DOHH2 (cell line): Measurements from ENCODE around the gene EEFSEC.

Source experiments
- H3F3A ChIP-seq: fragments of 200-600 bp; sonication (generic), shearing (Covaris generic); 2 replicates; pipeline ENCODE4 v1.6.0; 2016; ENCODE audit warnings: antibody characterized with exemption, mild to moderate bottlenecking; ENCODE audit not compliant: control insufficient read depth, insufficient read depth
- H3K27ac ChIP-seq: fragments of 200-600 bp; sonication (generic); 2 replicates; pipeline ENCODE4 v1.5.1; 2014; ENCODE audit warnings: low read depth, mild to moderate bottlenecking, low read length, moderate library complexity
- H3K27me3 ChIP-seq: fragments of 200-600 bp; sonication (generic); 2 replicates; pipeline ENCODE4 v1.6.1; 2014; ENCODE audit warnings: mild to moderate bottlenecking, low read length, mixed read lengths; ENCODE audit not compliant: control insufficient read depth
- H3K36me3 ChIP-seq: fragments of 200-600 bp; sonication (generic); 2 replicates; pipeline ENCODE4 v1.6.1; 2014; ENCODE audit warnings: mild to moderate bottlenecking, low read length, moderate library complexity, mixed read lengths; ENCODE audit not compliant: control insufficient read depth
- H3K4me1 ChIP-seq: fragments of 200-600 bp; sonication (generic); 2 replicates; pipeline ENCODE4 v1.6.1; 2014; ENCODE audit warnings: mild to moderate bottlenecking, low read length, mixed read lengths; ENCODE audit not compliant: control insufficient read depth
- H3K4me2 ChIP-seq: fragments of 200-600 bp; sonication (generic); 2 replicates; pipeline ENCODE4 v1.6.0; 2014; ENCODE audit warnings: mild to moderate bottlenecking, low read length, moderate library complexity
- H3K4me3 ChIP-seq: fragments of 200-600 bp; sonication (generic); 2 replicates; pipeline ENCODE4 v1.5.1; 2014; ENCODE audit warnings: mild to moderate bottlenecking, low read length, mixed read lengths
- H3K79me2 ChIP-seq: fragments of 200-600 bp; sonication (generic); 2 replicates; pipeline ENCODE4 v1.6.1; 2014; ENCODE audit warnings: mild to moderate bottlenecking, low read length, mixed read lengths; ENCODE audit not compliant: control insufficient read depth
- H3K9me2 ChIP-seq: fragments of 200-600 bp; sonication (generic); replicated peaks from 2 replicates; pipeline ENCODE4 v1.6.1; 2014; ENCODE audit warnings: mild to moderate bottlenecking, low read length, mixed read lengths; ENCODE audit not compliant: control insufficient read depth
- H3K9me3 ChIP-seq: fragments of 200-600 bp; sonication (generic); 2 replicates; pipeline ENCODE4 v1.6.1; 2014; ENCODE audit warnings: antibody characterized with exemption, low read length, mixed read lengths; ENCODE audit not compliant: control insufficient read depth, insufficient read depth
- H4K20me1 ChIP-seq: fragments of 200-600 bp; sonication (generic); 2 replicates; pipeline ENCODE4 v1.6.0; 2014; ENCODE audit warnings: low read depth, mild to moderate bottlenecking, antibody characterized with exemption, low read length, moderate library complexity; ENCODE audit not compliant: control insufficient read depth, insufficient read depth
- EZH2phosphoT487 ChIP-seq: fragments of 200-600 bp; sonication (generic); IDR thresholded peaks from 2 replicates; pipeline ENCODE4 v1.6.1; 2017; ENCODE audit warnings: borderline replicate concordance, mild to moderate bottlenecking, antibody characterized with exemption, low read length, moderate library complexity, mixed read lengths
- TF ChIP-seq, protein P1 (sequence below): fragments of 200-600 bp; sonication (generic); IDR thresholded peaks from one replicate; pipeline ENCODE4 v1.5.1; 2014; ENCODE audit warnings: antibody characterized with exemption, mild to moderate bottlenecking, low read depth, low read length; ENCODE audit not compliant: poor library complexity, severe bottlenecking

EEFSEC gene

DNA sequence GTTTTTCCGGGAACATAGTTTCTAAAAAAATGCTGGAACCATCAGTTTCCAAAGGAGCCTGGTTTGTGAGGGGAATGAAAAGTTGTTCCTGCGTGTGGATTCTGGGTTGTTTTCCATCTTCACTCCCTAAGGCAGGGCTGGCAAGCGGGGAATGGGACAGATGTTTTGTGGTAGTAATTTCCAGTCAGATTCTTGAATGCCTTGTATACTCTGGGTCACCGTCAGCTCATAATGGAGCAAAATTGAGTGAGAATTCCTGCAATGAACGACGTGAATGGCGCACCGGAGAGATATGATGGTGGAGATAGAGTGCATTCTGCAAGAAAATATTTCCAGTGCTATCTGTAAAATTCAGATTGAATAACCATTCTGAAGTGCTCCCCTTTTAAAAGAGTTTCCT, 19.9 kb downstream of the EEFSEC start:
- Histone ChIP-seq H3K4me3 (no peak overlapping the region), H3K36me3 (no peaks in the 10 kb centered on the region), H4K20me1 (peaks cover 15% of the 10 kb centered on the region; the same call in 1 of the 2 replicates), H3K27ac (no peak overlapping the region), H3K79me2 (peaks cover 63% of the 10 kb centered on the region), H3K9me2 (no peaks in the 10 kb centered on the region), H3K27me3 (no peaks in the 10 kb centered on the region), H3K4me2 (no peak overlapping the region), H3F3A (no peaks in the 10 kb centered on the region), H3K4me1 (peaks cover 23% of the 10 kb centered on the region), H3K9me3 (no peaks in the 10 kb centered on the region)
- TF ChIP-seq, protein P1, sequence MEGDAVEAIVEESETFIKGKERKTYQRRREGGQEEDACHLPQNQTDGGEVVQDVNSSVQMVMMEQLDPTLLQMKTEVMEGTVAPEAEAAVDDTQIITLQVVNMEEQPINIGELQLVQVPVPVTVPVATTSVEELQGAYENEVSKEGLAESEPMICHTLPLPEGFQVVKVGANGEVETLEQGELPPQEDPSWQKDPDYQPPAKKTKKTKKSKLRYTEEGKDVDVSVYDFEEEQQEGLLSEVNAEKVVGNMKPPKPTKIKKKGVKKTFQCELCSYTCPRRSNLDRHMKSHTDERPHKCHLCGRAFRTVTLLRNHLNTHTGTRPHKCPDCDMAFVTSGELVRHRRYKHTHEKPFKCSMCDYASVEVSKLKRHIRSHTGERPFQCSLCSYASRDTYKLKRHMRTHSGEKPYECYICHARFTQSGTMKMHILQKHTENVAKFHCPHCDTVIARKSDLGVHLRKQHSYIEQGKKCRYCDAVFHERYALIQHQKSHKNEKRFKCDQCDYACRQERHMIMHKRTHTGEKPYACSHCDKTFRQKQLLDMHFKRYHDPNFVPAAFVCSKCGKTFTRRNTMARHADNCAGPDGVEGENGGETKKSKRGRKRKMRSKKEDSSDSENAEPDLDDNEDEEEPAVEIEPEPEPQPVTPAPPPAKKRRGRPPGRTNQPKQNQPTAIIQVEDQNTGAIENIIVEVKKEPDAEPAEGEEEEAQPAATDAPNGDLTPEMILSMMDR = no peak
- no peak for TF ChIP-seq EZH2phosphoT487

DNA sequence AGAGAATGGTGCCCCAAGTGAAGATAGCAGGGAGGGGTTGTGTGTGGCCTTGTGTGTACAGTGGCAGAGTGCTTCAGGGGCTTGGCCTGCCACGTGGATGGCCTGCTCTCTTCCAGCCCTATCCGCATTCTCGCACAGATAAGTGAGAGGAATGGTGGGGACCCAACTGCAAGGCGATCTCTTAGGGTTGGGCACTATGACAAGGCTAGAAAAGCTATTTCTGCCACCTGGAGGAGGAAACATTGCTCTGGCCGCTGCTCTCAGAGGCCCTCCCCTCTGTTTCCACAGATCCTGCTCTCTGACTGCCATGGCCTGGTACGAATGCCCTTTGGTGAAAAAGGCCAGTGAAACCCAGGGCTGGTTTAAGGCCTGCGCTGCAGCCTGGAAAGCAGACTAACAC, 20.6 kb downstream of the EEFSEC start:
- Histone ChIP-seq H4K20me1 (peaks cover 15% of the 10 kb centered on the region; the same call in 1 of the 2 replicates), H3K4me3 (no peak overlapping the region), H3K4me1 (peaks cover 25% of the 10 kb centered on the region), H3K36me3 (no peaks in the 10 kb centered on the region), H3K27me3 (no peaks in the 10 kb centered on the region), H3K9me3 (no peaks in the 10 kb centered on the region), H3K79me2 (peaks cover 64% of the 10 kb centered on the region), H3K9me2 (no peaks in the 10 kb centered on the region), H3F3A (no peaks in the 10 kb centered on the region), H3K27ac (no peak overlapping the region), H3K4me2 (no peak overlapping the region)
- no peak for TF ChIP-seq EZH2phosphoT487
- TF ChIP-seq, protein P1 = no peak

DNA sequence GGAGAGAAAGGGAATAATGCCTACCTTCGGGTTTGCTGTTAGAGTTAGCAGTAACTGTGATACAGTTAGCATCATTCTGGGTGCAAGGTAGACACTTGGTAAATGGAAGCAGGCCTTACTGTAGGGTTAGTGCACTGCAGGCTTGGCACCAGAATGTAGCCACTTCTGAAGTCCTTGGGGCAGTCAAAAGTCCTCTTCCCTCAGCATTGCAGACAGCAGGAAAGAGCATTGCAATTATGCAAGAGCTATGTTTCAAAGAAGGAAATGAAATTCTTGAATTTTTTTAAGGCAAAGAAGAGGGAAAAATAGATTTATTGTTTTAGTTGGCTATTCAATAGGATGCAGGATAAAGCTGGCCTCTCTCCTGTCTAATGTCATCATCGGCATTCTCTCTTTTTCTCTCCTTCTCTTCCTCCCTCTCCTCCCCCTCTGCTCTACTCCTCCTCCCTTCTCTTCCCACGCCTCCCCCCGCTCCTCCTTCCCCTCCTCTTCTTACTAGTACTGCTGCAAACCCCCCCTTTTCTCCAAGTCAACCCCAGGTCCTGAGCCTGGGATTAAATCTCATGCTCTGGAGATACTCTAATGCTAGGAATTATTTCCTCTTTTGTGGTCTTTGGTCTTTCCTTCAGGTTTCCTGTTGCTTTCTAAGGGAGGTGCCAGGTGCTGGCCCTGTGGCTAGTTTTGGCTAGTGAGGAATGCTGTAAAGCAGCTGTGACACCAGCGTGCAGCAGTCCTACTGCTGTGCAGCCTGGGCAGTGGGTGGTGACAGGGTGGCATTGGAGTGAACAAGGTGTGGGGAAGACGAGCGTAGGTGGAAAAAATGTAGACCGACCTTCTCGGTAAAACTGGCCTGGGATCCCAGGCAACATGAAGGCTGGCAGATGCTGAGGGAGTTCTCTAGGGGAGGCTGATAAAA, 21.7 kb downstream of the EEFSEC start:
- no peak overlapping the region for H3K4me2 ChIP-seq
- peaks cover 15% of the 10 kb centered on the region; the same call in 1 of the 2 replicates for H4K20me1 ChIP-seq
- no peaks in the 10 kb centered on the region for H3F3A ChIP-seq
- H3K4me3 ChIP-seq = no peak overlapping the region
- no peaks in the 10 kb centered on the region for H3K36me3 ChIP-seq
- peaks cover 25% of the 10 kb centered on the region for H3K4me1 ChIP-seq
- H3K27ac ChIP-seq = no peak overlapping the region
- TF ChIP-seq EZH2phosphoT487 = no peak
- peaks cover 62% of the 10 kb centered on the region for H3K79me2 ChIP-seq
- no peaks in the 10 kb centered on the region for H3K27me3 ChIP-seq
- H3K9me2 ChIP-seq = no peaks in the 10 kb centered on the region
- H3K9me3 ChIP-seq = no peaks in the 10 kb centered on the region

DNA sequence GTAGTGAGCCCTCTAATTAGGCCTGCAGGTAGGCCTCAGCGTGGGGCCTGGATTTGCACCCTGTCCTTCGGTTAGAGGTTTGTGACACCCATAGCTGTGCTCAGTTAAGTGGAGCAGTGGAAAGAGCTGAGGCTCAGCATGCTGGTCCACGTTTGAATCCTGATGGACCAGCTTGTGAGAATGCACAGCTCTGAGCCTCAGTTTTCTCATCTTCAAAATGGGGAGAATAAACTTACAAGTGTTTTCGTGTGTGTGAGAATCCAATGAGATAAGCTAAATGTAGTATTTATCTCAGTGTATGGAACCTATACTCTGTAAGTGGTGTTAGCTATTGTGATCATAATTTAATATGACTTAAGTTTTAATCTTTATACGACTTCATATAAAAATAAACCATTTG, 22.5 kb downstream of the EEFSEC start:
- no peak for TF ChIP-seq EZH2phosphoT487
- TF ChIP-seq, protein P1 = no peak
- Histone ChIP-seq H3K4me3 (no peak overlapping the region), H3K36me3 (no peaks in the 10 kb centered on the region), H4K20me1 (peaks cover 13% of the 10 kb centered on the region; the same call in 1 of the 2 replicates), H3K27ac (no peak overlapping the region), H3K4me2 (no peak overlapping the region), H3K9me3 (no peaks in the 10 kb centered on the region), H3K27me3 (no peaks in the 10 kb centered on the region), H3K9me2 (no peaks in the 10 kb centered on the region), H3K4me1 (peaks cover 25% of the 10 kb centered on the region), H3F3A (no peaks in the 10 kb centered on the region), H3K79me2 (peaks cover 68% of the 10 kb centered on the region)
